ENCODE results near the gene ACTR3C.
"Not testable (repeated sequence)": the region's sequence is repeated elsewhere in the genome, so short reads cannot be mapped to it uniquely, and the experiment has no call there.

The ACTR3C gene

GRCh38 chr7:150335108-150335773, 11.9 kb upstream of the ACTR3C start:
- no peak for DNase-seq

- no peak for DNase-seq
Measured at GRCh38 chr7:150334108-150334507, 10.8 kb upstream of the ACTR3C start.

- no peak for DNase-seq
Measured at GRCh38 chr7:150333659-150334058, 10.3 kb upstream of the ACTR3C start.

GRCh38 chr7:150332852-150333635, 9.7 kb upstream of the ACTR3C start:
- DNase-seq = no peak

- no peak for DNase-seq
Measured at GRCh38 chr7:150330211-150330885, 7.0 kb upstream of the ACTR3C start.

GRCh38 chr7:150329331-150330120, 6.2 kb upstream of the ACTR3C start:
- no peak for DNase-seq

GRCh38 chr7:150327308-150327707, 4.0 kb upstream of the ACTR3C start:
- no peak for DNase-seq

GRCh38 chr7:150326657-150327268, 3.4 kb upstream of the ACTR3C start:
- DNase-seq = no peak

- DNase-seq = no peak
Measured at GRCh38 chr7:150325901-150326300, 2.6 kb upstream of the ACTR3C start.

GRCh38 chr7:150325110-150325611, 1.8 kb upstream of the ACTR3C start:
- DNase-seq = no peak

- DNase-seq = no peak
Measured at GRCh38 chr7:150324373-150324961, 1.1 kb upstream of the ACTR3C start.

GRCh38 chr7:150323682-150324372, 482 bp upstream of the ACTR3C start:
- DNase-seq = no peak

- peak; percentile 42 for DNase-seq
Measured at GRCh38 chr7:150322114-150322832, 1.1 kb downstream of the ACTR3C start.

GRCh38 chr7:150321788-150322113, 1.6 kb downstream of the ACTR3C start:
- DNase-seq = no peak

GRCh38 chr7:150317748-150318444, 5.4 kb downstream of the ACTR3C start:
- no peak for DNase-seq

- not testable (repeated sequence) for DNase-seq
Measured at GRCh38 chr7:150316987-150317386, 6.4 kb downstream of the ACTR3C start.

- no peak for DNase-seq
Measured at GRCh38 chr7:150314639-150315239, 8.6 kb downstream of the ACTR3C start.

GRCh38 chr7:150313870-150314269, 9.5 kb downstream of the ACTR3C start:
- no peak for DNase-seq

GRCh38 chr7:150313367-150313809, 10.0 kb downstream of the ACTR3C start:
- no peak for DNase-seq
